Urinary bladder (tissue), 4 donors: ENCODE results near the gene FER. TPM values are rescaled to one million over a fixed set of nuclear protein-coding genes. Genes with fewer than 3 reads are reported as not detected.
"Not testable (repeated sequence)": the region's sequence is repeated elsewhere in the genome, so short reads cannot be mapped to it uniquely, and the experiment has no call there.

ENCODE experiments used
- DNase-seq: peaks from one replicate; pipeline ENCODE4 v3.0.0-alpha.2; 2015; ENCODE audit errors: extremely low spot score
- H3K27ac ChIP-seq: one replicate; pipeline ENCODE4 v1.5.1; 2013; ENCODE audit warnings: low read depth, mild to moderate bottlenecking, moderate library complexity
- H3K36me3 ChIP-seq: one replicate; pipeline ENCODE4 v1.6.1; 2013; ENCODE audit warnings: mild to moderate bottlenecking, moderate library complexity; ENCODE audit not compliant: insufficient read depth
- H3K4me1 ChIP-seq: one replicate; pipeline ENCODE4 v1.6.1; 2013; ENCODE audit warnings: mild to moderate bottlenecking, moderate library complexity; ENCODE audit not compliant: insufficient read depth
- H3K4me3 ChIP-seq: one replicate; pipeline ENCODE4 v1.5.1; 2013; ENCODE audit warnings: low read depth, low read length
- WGBS: extraction: QIAGEN DNeasy Blood & Tissue Kit; methylation state at CpG from one replicate; pipeline ENCODE4 v1.1.7; 2013; 5-methylcytosine and 5-hydroxymethylcytosine counted together
- polyA plus RNA-seq: library from polyadenylated mRNA; stranded (reverse); fragments of 200-250 nt; gene quantifications from one replicate; pipeline ENCODE4 v1.2.3, GENCODE V29; 2013
- total RNA-seq: library from RNA; depleted of rRNA; stranded (reverse); fragments of >200 nt; gene quantifications from one replicate; pipeline ENCODE4 v1.2.3, GENCODE V29; 2014
- donor health status: healthy with polysubstance abuse.
- donor health status: healthy.

Gene FER
- total and polyA plus RNA-seq, 2 donors = 6.3 to 84.6 TPM

GRCh38 chr5:108830705-108831276, 83.1 kb downstream of the FER start:
- H3K4me3 ChIP-seq = no peak overlapping the region
- no peaks in the 10 kb centered on the region for H3K36me3 ChIP-seq
- no peak overlapping the region for H3K27ac ChIP-seq
- H3K4me1 ChIP-seq = no peaks in the 10 kb centered on the region
- whole genome bisulfite sequencing = 78% methylated on average over 3 of the region's 3 CpGs
- no peak for DNase-seq

DNA sequence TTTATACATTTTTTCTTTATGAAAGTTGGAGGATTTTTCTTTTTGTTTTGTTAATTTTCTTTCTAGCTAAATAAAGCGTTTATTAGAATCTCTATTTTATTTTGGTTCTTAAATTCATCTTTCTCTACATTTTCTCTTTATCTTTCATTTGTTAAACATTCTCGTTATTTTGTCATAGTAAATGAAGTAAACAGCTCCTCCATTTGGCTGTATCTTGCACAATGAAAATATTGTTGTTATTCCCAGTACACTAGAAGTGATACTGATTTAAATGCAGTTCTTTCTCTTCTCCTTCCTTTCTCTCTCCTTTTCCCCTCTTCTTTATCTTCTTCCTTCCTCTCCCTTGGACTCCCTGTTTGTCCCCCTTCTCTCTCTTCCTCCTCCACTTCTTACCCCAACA, 88.8 kb downstream of the FER start:
- Histone ChIP-seq H3K36me3 (no peaks in the 10 kb centered on the region), H3K4me3 (no peak overlapping the region), H3K4me1 (no peaks in the 10 kb centered on the region), H3K27ac (no peak overlapping the region)
- WGBS = 76% methylated on average over 2 of the region's 2 CpGs
- DNase-seq = no peak

- not testable (repeated sequence) for DNase-seq, H3K27ac ChIP-seq, H3K36me3 ChIP-seq, H3K4me3 ChIP-seq, H3K4me1 ChIP-seq
- WGBS = 84% methylated on average over 3 of the region's 3 CpGs
Observed at GRCh38 chr5:108842260-108842941, 94.7 kb downstream of the FER start.

DNA sequence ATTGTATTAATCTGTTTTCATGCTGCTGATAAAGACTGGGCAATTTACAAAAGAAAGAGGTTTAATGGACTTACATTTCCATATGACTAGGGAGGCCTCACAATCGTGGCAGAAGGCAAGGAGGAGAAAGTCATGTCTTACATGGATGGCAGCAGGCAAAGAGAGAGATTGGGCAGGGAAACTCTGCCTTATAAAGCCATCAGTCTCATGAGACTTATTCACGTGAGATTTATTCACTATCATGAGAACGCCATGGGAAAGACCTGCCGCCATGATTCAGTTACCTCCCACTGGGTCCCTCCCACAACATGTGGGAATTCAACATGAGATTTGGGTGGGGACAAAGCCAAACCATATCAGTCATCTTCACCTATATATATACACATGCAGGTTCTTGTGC, 103.4 kb downstream of the FER start:
- WGBS = 94% methylated on average over 4 of the region's 4 CpGs
- not testable (repeated sequence) for H3K36me3 ChIP-seq, DNase-seq

DNA sequence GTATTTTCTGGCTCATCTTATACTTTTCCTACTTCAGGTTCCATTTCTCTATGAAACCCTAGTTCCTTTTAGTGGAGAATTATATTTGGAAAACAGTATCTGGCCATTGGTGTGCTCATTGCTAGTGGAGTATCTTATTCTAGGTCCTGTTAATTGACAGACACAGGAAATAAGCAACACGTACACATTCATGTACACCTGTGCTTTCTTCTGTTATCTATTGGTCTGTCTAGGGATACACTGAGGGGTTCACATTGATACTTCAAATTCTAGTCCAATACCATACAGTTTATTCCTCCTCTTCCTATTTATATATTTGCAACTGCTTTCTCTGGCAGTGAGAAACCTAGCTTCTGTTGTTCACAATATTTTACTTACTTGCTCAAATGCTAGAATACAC, 110.2 kb downstream of the FER start:
- no peaks in the 10 kb centered on the region for H3K36me3 ChIP-seq
- 81% methylated on average over 1 of the region's 1 CpG for WGBS
- DNase-seq = no peak
- H3K4me3 ChIP-seq = no peak overlapping the region
- no peak overlapping the region for H3K27ac ChIP-seq
- no peaks in the 10 kb centered on the region for H3K4me1 ChIP-seq

More for the DNA sequence above, 103.4 kb downstream of the FER start:
- not testable (repeated sequence) for H3K4me1 ChIP-seq, H3K4me3 ChIP-seq, H3K27ac ChIP-seq

DNA sequence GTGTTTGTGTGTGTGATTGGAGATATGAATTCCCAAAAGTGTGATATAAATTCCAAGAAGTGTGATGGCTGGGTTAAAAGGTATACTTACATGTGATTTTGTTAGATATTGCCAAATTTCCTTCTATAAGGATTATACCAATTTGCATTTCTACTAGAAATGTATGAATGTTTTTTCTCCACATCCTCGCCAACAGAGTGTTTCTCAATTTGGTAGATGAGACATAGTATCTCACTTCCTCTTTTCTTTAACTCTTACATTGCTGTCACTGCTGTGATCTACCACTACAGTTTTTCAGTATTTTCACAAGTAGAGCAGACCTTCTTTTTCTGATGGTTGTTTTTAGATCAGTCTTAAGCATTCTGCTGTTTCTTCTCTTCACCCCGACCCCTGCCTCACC, 111.3 kb downstream of the FER start:
- H3K36me3 ChIP-seq = no peaks in the 10 kb centered on the region
- H3K4me3 ChIP-seq = no peak overlapping the region
- 69% methylated on average over 2 of the region's 2 CpGs for WGBS
- no peak for DNase-seq
- H3K4me1 ChIP-seq = no peaks in the 10 kb centered on the region
- no peak overlapping the region for H3K27ac ChIP-seq

DNA sequence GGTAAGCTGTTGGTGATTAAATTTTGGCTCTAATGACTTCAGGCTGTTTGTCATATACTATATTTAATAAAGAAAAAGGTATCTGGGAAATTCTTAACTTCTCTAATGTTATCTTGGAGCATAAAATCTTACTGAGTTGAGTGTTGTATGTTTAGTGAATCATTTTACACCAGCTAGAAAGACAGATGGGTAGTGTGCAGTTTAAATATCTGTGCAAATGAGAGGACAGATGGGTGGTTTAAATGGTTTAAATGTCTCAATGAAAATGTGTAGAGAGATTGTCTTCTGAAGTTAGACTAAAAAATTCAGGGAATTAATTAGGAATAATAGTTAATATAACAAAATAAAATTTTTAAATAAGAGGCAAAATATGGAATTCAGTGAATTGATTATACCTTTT, 114.5 kb downstream of the FER start:
- Histone ChIP-seq H3K27ac (no peak overlapping the region), H3K4me1 (no peaks in the 10 kb centered on the region), H3K36me3 (no peaks in the 10 kb centered on the region), H3K4me3 (no peak overlapping the region)
- no peak for DNase-seq

DNA sequence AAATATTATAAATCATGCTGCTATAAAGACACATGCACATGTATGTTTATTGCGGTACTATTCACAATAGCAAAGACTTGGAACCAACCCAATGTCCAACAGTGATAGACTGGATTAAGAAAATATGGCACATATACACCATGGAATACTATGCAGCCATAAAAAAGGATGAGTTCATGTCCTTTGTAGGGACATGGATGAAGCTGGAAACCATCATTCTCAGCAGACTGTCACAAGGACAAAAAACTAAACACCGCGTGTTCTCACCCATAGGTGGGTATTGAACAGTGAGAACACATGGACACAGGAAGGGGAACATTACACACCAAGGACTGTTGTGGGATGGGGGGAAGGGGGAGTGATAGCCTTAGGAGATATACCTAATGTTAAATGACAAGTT, 118.4 kb downstream of the FER start:
- not testable (repeated sequence) for DNase-seq, H3K4me1 ChIP-seq, H3K4me3 ChIP-seq, H3K27ac ChIP-seq, H3K36me3 ChIP-seq
- 97% methylated on average over 3 of the region's 3 CpGs for WGBS

- no peak for DNase-seq
- Histone ChIP-seq H3K36me3 (no peaks in the 10 kb centered on the region), H3K4me1 (no peaks in the 10 kb centered on the region), H3K4me3 (no peak overlapping the region), H3K27ac (no peak overlapping the region)
- WGBS = 90% methylated on average over 4 of the region's 4 CpGs
Observed at GRCh38 chr5:108867656-108868055, 120.0 kb downstream of the FER start.

DNA sequence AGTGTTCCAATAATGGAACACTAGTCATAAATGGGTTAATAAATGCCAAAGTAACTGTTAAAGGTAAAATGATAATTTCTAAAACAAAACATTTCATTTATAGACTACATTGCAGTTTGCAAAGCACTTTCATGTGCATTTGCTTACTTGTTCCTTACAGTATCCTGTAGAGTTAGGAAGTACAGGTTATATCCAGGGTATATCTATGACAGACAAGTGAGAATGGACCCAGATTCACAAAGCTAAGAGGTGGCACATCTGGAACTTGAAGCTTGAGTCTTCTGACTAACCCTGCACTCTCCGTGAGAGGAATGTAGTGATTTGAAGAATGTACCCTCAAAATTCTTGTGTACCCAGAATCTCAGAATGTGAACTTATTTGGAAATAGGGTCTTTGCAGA, 121.4 kb downstream of the FER start:
- DNase-seq = no peak
- no peaks in the 10 kb centered on the region for H3K4me1 ChIP-seq
- H3K4me3 ChIP-seq = no peak overlapping the region
- H3K27ac ChIP-seq = no peak overlapping the region
- no peaks in the 10 kb centered on the region for H3K36me3 ChIP-seq
- WGBS = 97% methylated on average over 1 of the region's 1 CpG

DNA sequence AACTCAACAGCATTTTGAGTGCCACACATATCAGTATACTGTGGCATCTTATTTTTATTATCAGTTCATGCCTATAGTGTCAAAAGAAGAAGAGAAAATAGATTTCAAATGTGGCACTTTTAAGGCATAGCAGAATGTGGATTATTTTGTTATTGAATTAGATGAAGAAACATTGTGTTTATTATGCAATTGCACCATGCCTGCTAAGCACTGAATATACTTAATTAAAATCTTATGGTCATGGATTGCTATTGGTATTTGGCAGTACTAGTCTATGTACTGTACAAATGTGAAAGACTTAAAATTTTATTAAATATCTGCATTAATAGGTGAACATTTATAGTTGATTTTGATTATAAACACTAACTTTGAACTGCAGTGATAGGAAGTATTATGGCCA, 128.8 kb downstream of the FER start:
- DNase-seq = no peak
- Histone ChIP-seq H3K4me1 (no peaks in the 10 kb centered on the region), H3K36me3 (no peaks in the 10 kb centered on the region), H3K4me3 (no peak overlapping the region), H3K27ac (no peak overlapping the region)

- no peaks in the 10 kb centered on the region for H3K36me3 ChIP-seq
- WGBS = 96% methylated on average over 2 of the region's 2 CpGs
- DNase-seq = no peak
- H3K4me1 ChIP-seq = no peaks in the 10 kb centered on the region
- H3K4me3 ChIP-seq = no peak overlapping the region
- H3K27ac ChIP-seq = no peak overlapping the region
Observed at GRCh38 chr5:108878756-108879155, 131.1 kb downstream of the FER start.

- H3K36me3 ChIP-seq = no peaks in the 10 kb centered on the region
- no peak for DNase-seq
- no peak overlapping the region for H3K4me3 ChIP-seq
- 90% methylated on average over 6 of the region's 6 CpGs for WGBS
- no peak overlapping the region for H3K27ac ChIP-seq
- no peaks in the 10 kb centered on the region for H3K4me1 ChIP-seq
Observed at GRCh38 chr5:108881133-108881532, 133.4 kb downstream of the FER start.

DNA sequence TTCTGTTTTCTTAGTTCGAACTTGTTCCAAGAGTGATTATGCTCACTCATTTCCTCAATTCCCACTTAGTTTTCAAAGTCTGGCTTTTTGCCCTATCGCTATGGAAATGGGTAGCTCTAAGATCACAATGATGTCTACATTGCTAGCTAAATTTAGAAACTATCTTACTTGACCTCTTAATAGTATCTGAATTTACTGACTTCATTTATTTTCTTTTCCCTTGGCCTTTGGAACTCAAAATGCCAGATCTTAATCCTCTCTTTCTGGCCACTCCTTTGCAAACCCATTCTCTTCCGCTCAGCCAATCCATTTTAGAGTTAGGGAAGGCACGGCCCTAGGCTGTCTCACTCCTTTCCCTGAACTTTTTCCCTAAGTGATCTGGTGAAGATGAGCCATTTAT, 137.0 kb downstream of the FER start:
- WGBS = 68% methylated on average over 4 of the region's 4 CpGs

GRCh38 chr5:108898257-108898656, 150.6 kb downstream of the FER start:
- DNase-seq = no peak
- Histone ChIP-seq H3K36me3 (no peaks in the 10 kb centered on the region), H3K4me1 (no peaks in the 10 kb centered on the region), H3K27ac (no peak overlapping the region), H3K4me3 (no peak overlapping the region)

More for the DNA sequence above, 137.0 kb downstream of the FER start:
- Histone ChIP-seq H3K4me1 (no peaks in the 10 kb centered on the region), H3K4me3 (no peak overlapping the region), H3K27ac (no peak overlapping the region), H3K36me3 (no peaks in the 10 kb centered on the region)
- no peak for DNase-seq
